Stimulated activated CD4-positive, alpha-beta T cell treated with anti-CD3 and anti-CD28 coated beads, Interleukin-2, amount 100 ng/mL, for 24 hours (primary cell): ENCODE data around the gene P2RX5.
"Not testable (repeated sequence)": the region's sequence is repeated elsewhere in the genome, so short reads cannot be mapped to it uniquely, and the experiment has no call there.

ENCODE experiments used
- DNase-seq, 2 donors: peaks; one replicate each; pipeline ENCODE4 v3.0.0-alpha.2; 2020

P2RX5 gene

GRCh38 chr17:3712811-3713463 lies 17.0 kb upstream of the P2RX5 start:
- DNase-seq, result peak in 1 of 2 donors; percentile 50

GRCh38 chr17:3710951-3711383 lies 15.0 kb upstream of the P2RX5 start:
- peak; percentile 59 to 72 for DNase-seq

GRCh38 chr17:3708366-3708765 lies 12.4 kb upstream of the P2RX5 start:
- no peak for DNase-seq

DNA sequence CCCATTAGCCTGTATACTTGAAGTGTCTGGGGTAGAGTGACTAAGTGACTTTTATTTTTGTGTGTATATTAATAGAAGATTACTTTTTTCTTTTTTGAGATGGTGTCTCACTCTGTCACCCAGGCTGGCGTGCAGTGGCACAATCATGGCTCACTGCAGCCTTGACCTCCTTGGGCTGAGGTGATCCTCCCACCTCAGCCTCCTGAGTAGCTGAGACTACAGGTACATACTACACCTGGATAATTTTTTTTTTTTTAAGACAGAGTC lies 9.7 kb upstream of the P2RX5 start:
- not testable (repeated sequence) for DNase-seq

DNA sequence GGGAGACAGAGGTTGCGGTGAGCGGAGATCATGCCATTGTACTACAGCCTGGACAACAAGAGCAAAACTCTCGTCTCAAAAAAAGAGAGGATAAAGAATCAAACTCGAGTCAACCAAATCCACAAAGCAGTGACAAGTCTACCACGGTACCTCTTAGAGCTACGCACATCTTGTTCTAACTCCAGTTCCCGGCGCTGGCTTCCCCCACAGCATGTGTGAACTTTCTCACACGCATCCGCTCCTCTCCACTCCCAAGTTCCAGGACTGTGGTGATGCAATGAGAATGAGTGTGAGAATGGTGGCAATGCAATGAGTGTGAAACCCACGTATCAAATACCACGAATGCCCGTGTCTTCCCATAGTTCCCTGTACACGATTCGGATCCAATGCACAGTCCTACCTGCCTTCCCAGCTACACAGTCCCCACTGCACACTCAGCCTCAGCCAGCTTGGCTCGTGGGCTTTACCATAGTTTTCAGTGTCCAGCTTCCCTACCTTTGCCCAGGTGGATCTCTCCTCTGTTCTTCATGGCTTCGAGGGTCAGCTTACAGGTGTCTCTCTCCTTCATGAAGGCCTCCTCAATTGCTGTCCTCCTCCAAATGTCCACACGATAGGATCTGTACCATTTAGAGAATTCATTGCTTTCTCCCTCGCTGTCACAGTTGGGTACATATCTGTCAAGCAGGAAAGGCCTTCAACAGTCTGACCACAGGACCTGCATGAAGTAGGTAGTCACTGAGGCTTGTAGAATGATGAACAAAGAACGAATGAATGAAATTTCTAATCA lies 9.2 kb upstream of the P2RX5 start:
- no peak for DNase-seq

- DNase-seq, result not testable (repeated sequence)
Measured at GRCh38 chr17:3702041-3702539, 6.1 kb upstream of the P2RX5 start.

GRCh38 chr17:3699951-3700350 lies 4.0 kb upstream of the P2RX5 start:
- no peak for DNase-seq

DNA sequence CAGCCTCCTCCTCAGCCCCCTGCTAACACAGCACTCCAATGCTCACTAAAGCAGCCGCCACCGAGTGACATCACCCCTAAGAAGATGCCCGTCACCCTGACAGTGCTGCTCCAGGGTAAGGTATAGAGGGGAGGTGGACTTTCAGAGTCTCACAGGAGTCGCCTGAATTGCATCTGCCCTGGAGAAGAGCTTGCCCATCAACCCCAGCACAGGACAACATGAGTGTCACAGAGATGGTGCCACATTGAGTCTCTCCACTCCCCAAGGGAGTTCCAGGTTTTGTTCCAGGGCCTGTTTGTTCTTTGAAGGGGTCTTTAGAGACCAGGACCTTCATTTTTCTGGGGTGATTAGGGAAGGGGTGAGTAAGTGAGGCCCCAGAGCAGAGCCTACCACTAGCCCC lies 2.2 kb upstream of the P2RX5 start:
- no peak for DNase-seq

GRCh38 chr17:3697103-3697476 lies 1.1 kb upstream of the P2RX5 start:
- DNase-seq, result no peak

- DNase-seq, result no peak
Measured at GRCh38 chr17:3695129-3695722, 729 bp downstream of the P2RX5 start.

DNA sequence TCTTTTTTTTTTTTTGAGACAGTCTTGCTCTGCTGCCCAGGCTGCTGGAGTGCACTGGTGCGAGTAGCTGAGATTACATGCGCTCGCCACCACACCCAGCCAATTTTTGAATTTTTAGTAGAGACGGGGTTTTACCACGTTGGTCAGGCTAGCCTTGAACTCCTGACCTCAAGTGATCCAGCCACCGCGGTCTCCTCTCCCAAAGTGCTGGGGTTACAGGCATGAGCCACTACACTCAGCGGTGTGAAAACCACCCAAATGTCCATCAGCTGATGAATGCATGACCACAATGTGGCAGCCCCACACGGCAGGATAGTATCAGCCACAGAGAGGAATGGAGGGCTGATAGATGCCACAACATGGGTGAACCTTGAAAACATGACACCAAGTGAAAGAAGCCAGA lies 2.1 kb downstream of the P2RX5 start:
- DNase-seq, result peak in 1 of 2 donors; percentile 44

DNA sequence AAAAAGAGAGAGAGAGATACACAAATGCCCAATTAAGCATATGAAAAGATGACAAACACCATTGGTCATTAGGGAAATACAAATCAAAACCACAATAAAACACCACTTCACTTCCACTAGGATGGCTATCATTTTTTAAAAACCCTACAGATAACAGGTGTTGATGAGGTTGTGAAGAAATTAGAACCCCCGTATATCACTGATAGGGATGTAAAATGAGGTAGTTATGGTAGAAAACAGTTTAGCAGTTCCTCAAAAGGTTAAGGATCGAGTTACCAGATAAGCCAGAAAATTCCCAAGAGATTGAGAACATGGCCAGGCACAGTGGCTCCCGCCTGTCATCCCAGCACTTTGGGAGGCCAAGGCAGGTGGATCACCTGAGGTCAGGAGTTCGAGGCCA lies 2.8 kb downstream of the P2RX5 start:
- no peak for DNase-seq

DNA sequence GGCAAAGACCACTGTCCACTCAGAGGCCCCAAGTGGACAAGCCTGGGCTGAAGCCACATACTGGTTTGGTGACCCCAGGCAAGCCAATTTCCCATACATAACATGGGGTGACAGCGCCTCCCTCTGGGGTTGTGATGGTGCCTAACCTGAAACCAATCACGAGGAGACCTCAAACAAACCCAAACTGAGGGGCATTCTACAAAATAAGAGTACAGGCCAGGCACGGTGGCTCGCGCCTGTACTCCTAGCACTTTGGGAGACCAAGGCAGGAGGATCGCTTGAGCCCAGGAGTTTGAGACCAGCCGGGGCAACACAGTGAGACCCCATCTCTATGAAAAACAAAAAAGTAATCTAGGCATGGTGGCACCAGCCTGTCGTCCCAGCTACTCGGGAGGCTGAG lies 3.6 kb downstream of the P2RX5 start:
- DNase-seq, result no peak

GRCh38 chr17:3691617-3692067 lies 4.3 kb downstream of the P2RX5 start:
- DNase-seq, result no peak

DNA sequence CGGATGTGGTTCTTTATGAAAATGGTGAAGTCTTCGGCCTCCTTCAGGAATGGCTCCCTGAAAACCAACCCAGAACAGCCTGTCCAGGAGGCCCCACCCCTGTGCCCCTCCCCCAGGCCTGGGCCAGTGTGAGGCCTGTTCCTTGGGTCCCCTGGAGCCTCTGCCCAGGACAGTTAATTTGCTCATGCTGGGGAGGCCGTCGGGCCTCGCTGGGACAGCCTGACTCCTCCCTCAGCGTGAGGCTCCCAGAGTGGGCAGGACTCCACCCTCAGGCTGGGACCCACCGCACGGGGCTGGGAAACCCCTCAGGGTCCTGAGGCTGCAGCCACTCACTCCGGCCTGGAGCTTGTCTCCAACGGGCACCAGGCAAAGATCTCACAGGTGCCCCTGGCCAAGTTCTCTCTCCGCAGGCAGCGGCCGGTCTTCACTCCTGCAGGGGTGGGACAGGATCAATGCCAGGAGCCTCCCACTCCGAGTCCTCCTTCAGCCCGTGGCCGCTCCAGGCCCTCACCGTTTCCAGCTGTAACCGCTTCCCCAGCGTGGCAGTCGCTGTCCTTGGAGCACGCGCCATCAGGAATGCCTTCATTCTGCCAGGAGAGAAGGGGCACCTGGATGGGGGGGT lies 5.8 kb downstream of the P2RX5 start:
- no peak for DNase-seq

DNA sequence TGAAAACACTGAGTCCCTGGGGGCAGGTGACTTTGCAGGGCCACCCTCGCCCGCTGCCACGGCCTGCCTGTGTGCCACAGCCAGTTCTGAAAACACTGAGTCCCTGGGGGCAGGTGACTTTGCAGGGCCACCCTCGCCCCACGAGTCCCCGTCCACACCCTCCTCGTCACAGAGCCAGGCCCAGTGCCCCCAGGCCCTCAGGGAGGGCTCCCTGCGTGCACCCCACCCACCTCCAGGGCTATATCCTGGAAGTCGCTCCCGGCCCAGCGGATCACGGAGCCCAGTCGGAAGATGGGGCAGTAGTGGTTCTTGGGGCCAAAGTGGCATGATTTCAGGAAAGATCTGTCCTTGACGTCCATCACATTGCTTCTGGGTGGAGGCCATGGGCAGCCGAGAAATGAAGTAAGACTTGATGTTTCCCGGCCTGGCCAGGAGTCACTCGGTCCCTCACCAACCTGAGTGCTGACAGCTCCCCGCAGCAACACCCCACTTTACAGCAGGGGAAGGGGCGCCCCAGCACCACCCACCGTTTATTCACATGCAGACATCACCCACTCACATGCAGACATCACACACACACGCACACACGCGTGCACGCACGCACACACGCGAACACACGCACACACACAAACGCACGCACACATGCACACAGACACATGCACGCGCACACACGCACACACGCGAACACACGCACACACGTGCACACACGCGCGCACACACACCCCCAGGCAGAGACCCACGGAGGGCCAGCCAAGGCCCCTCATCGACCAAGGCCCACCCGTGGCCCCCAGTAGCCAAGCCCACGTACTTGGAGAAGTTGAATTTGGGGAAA lies 6.5 kb downstream of the P2RX5 start:
- no peak for DNase-seq

DNA sequence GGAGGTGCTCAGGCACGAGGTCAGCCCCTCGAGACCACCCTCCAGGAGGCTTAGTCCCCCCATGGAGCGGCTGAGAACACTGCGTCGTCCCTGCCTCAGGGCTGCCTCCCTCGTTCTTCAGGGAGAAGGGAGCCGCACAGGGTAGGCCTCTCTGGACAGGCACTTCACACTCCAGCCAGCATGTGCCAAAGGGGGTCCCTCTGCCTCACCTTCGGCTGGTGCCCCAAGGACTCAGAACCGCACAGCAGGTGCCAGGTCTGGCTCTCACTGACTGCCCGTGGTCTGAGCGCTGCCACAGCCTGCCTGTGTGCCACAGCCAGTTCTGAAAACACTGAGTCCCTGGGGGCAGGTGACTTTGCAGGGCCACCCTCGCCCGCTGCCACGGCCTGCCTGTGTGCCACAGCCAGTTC lies 7.1 kb downstream of the P2RX5 start:
- no peak for DNase-seq

GRCh38 chr17:3688027-3688553 lies 7.9 kb downstream of the P2RX5 start:
- DNase-seq, result no peak

GRCh38 chr17:3685174-3685573 lies 10.8 kb downstream of the P2RX5 start:
- no peak for DNase-seq

GRCh38 chr17:3683054-3683511 lies 12.9 kb downstream of the P2RX5 start:
- DNase-seq, result peak; percentile 61 to 67

DNA sequence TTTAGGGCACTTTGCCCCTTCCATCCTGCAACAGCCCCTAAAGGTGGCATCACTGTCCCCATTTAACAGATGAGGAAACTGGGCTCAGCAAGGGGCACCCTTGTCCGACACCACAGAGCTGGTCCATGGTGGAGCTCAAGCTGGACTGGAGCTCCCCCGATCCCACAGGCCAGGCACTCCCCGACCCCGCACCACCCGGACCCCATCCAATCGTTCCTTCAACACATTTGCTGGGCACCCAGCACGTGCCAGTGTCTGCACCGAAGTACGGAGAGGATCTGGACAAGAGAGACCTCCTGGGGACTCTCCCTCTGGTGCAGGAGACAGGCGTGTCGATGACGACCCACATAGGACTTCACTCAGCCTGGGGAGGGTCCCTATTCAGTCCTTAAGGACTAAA lies 13.9 kb downstream of the P2RX5 start:
- no peak for DNase-seq

DNA sequence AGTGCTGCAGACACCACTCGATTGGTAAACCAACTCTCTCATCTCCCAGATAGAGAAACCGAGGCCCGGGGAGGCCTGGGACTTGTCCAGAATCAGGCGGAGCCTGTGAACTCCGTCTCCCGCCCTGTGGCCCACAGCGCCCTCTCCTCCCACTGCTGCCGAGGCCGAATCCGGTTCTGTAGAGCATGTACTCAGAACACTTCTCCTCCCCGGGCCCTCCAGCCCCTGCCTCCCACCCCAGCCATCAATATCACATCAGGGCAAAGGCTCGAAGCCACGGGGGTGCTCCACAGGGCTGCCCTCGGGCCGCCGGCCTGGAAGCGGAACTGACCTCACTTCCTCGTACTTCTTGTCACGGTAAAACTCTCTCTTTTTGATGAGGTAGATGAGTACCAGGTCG lies 14.4 kb downstream of the P2RX5 start:
- DNase-seq, result no peak
